ENCODE results near the gene DRICH1. TPM values are rescaled to one million over a fixed set of nuclear protein-coding genes. Genes with fewer than 3 reads are reported as not detected.
"Not testable (repeated sequence)": the region's sequence is repeated elsewhere in the genome, so short reads cannot be mapped to it uniquely, and the experiment has no call there.

DRICH1 gene
- total RNA-seq, 1 experiment from 2014 or later, result not detected

DNA sequence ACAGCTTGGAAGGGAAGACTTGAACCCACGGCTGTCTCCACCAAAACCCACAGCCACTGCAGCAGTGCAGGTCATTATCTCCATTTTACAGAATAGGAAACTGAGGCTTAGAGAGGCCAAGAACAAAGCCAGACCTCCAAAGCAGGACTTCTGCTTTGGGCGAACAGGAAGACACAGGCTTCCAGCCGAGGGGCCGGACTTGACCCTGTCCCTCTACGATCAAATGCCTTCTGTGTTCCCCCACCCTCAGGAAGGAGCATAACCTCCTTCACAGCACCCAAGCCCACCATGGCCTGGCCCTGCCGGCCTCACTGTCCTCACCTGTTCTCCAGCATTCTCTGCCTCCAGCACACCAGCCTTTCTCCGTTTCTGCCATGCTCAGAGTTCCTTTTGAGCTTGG, 67.8 kb downstream of the DRICH1 start:
- no peaks in the 10 kb centered on the region for H4K20me1 ChIP-seq (ENCODE audit: insufficient read depth, low read depth, low read length)
- H3K27me3 ChIP-seq (ENCODE audit: low read length), result no peaks in the 10 kb centered on the region
- H3K9me2 ChIP-seq (replicated peaks; ENCODE audit: insufficient read depth, low read length), result no peaks in the 10 kb centered on the region
- H3K9me3 ChIP-seq (ENCODE audit: low read length), result no peaks in the 10 kb centered on the region
- no peaks in the 10 kb centered on the region for H3K36me3 ChIP-seq (ENCODE audit: insufficient read depth, low read length)
- H3K79me2 ChIP-seq (ENCODE audit: low read length), result no peaks in the 10 kb centered on the region
- H3K4me3 ChIP-seq (ENCODE audit: low read length), result no peak overlapping the region
- no peak for DNase-seq
- no peak overlapping the region for H3K9ac ChIP-seq (ENCODE audit: low read length)
- no peak overlapping the region for H3K27ac ChIP-seq (ENCODE audit: low read length)
- H3K4me1 ChIP-seq (ENCODE audit: low read length), result peaks cover 9% of the 10 kb centered on the region
- no peak overlapping the region for H2AFZ ChIP-seq (ENCODE audit: low read length)
- H3K4me2 ChIP-seq (ENCODE audit: low read depth, low read length, poor library complexity, severe bottlenecking), result no peak overlapping the region

DNA sequence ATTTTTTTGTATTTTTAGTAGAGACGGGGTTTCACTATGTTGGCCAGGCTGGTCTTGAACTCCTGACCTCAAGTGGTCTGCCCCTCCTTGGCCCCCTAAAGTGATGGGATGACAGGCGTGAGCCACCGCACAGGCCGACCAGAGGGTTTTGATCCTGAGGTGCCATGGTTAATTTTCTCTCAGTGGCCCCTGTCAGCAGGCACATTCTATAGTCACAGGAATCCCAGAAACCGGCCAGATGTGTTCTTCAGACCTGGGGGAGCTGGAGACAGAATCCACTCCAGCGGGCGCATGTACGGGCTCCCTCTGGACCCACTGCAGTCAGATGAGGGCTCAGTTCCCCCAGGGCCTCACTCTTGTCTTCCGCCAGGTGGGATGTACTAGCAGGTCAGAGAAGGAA, 69.0 kb downstream of the DRICH1 start:
- no peak for DNase-seq
- H3K4me2 ChIP-seq (ENCODE audit: low read depth, low read length, poor library complexity, severe bottlenecking), result no peak overlapping the region
- H3K4me1 ChIP-seq (ENCODE audit: low read length), result peaks cover 9% of the 10 kb centered on the region
- no peak overlapping the region for H3K9ac ChIP-seq (ENCODE audit: low read length)
- H3K79me2 ChIP-seq (ENCODE audit: low read length), result no peaks in the 10 kb centered on the region
- no peaks in the 10 kb centered on the region for H3K36me3 ChIP-seq (ENCODE audit: insufficient read depth, low read length)
- H3K27ac ChIP-seq (ENCODE audit: low read length), result no peak overlapping the region
- H4K20me1 ChIP-seq (ENCODE audit: insufficient read depth, low read depth, low read length), result no peaks in the 10 kb centered on the region
- no peaks in the 10 kb centered on the region for H3K9me3 ChIP-seq (ENCODE audit: low read length)
- no peak overlapping the region for H3K4me3 ChIP-seq (ENCODE audit: low read length)
- H3K27me3 ChIP-seq (ENCODE audit: low read length), result no peaks in the 10 kb centered on the region
- H3K9me2 ChIP-seq (replicated peaks; ENCODE audit: insufficient read depth, low read length), result no peaks in the 10 kb centered on the region
- no peak overlapping the region for H2AFZ ChIP-seq (ENCODE audit: low read length)

DNA sequence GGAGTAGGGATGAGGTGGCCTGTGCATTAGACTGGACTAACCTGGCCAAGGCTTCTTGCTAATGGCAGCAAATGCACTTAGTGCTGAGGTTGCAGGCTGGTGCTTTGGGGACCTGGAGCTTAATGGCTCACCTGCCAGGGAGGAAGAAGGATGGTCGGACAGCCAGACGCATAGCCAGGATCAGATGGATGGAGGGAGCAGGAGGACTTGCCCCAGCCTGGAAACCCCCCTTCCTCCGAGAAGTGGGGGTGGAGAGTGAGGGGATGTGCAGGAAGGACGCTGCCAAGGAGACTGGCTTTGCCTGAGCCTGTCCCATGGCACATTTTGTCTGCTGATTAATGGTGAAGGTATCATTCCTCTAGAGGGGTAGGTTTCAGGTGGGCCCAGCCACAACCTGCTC, 69.9 kb downstream of the DRICH1 start:
- Histone ChIP-seq H3K27me3 (ENCODE audit: low read length) (no peaks in the 10 kb centered on the region), H3K9me3 (ENCODE audit: low read length) (no peaks in the 10 kb centered on the region)

DNA sequence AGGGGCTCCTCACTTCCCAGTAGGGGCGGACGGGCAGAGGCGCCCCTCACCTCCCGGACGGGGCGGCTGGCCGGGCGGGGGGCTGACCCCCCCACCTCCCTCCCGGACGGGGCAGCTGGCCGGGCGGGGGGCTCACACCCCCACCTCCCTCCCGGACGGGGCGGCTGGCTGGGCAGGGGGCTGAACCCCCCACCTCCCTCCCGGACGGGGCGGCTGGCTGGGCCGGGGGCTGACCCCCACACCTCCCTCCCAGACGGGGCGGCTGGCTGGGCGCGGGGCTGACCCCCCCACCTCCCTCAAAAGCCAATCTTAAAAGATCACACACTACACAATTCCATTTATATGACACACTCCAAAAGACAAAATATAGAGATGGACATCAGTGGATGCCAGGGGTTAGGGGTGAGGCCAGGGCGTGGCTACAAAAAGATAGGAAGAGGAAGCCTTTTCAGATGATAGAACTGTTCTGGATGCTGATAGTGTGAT, 71.1 kb downstream of the DRICH1 start:
- H3K9me2 ChIP-seq (replicated peaks; ENCODE audit: insufficient read depth, low read length); H3K27ac ChIP-seq (ENCODE audit: low read length); H3K9me3 ChIP-seq (ENCODE audit: low read length); DNase-seq; H3K4me1 ChIP-seq (ENCODE audit: low read length); H3K79me2 ChIP-seq (ENCODE audit: low read length); H3K4me2 ChIP-seq (ENCODE audit: low read depth, low read length, poor library complexity, severe bottlenecking); H2AFZ ChIP-seq (ENCODE audit: low read length); H3K27me3 ChIP-seq (ENCODE audit: low read length); H3K9ac ChIP-seq (ENCODE audit: low read length); H3K4me3 ChIP-seq (ENCODE audit: low read length); H3K36me3 ChIP-seq (ENCODE audit: insufficient read depth, low read length); H4K20me1 ChIP-seq (ENCODE audit: insufficient read depth, low read depth, low read length): not testable (repeated sequence)

More for the DNA sequence above, 69.9 kb downstream of the DRICH1 start:
- no peaks in the 10 kb centered on the region for H3K36me3 ChIP-seq (ENCODE audit: insufficient read depth, low read length)
- H3K27ac ChIP-seq (ENCODE audit: low read length), result no peak overlapping the region
- DNase-seq, result no peak
- H3K4me2 ChIP-seq (ENCODE audit: low read depth, low read length, poor library complexity, severe bottlenecking), result no peak overlapping the region
- H3K9me2 ChIP-seq (replicated peaks; ENCODE audit: insufficient read depth, low read length), result no peaks in the 10 kb centered on the region
- H3K79me2 ChIP-seq (ENCODE audit: low read length), result no peaks in the 10 kb centered on the region
- peaks cover 9% of the 10 kb centered on the region for H3K4me1 ChIP-seq (ENCODE audit: low read length)
- H2AFZ ChIP-seq (ENCODE audit: low read length), result no peak overlapping the region
- H4K20me1 ChIP-seq (ENCODE audit: insufficient read depth, low read depth, low read length), result no peaks in the 10 kb centered on the region
- no peak overlapping the region for H3K9ac ChIP-seq (ENCODE audit: low read length)
- H3K4me3 ChIP-seq (ENCODE audit: low read length), result no peak overlapping the region

DNA sequence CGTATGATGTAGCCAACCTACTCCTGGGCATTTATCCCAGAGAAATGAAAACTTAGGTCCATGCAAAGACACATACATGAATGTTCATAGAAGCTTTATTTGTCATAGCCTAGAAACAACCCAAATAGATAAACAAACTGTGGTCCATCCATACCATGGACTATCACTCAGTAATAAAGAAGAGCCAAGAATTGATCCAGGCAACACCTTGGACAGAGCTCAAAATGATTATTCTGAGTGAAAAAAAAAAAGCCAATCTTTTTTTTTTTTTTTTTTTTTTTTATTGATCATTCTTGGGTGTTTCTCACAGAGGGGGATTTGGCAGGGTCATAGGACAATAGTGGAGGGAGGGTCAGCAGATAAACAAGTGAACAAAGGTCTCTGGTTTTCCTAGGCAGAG, 71.9 kb downstream of the DRICH1 start:
- H3K9me3 ChIP-seq (ENCODE audit: low read length); H3K79me2 ChIP-seq (ENCODE audit: low read length); H3K27ac ChIP-seq (ENCODE audit: low read length); H3K4me2 ChIP-seq (ENCODE audit: low read depth, low read length, poor library complexity, severe bottlenecking); DNase-seq; H3K27me3 ChIP-seq (ENCODE audit: low read length); H3K9me2 ChIP-seq (replicated peaks; ENCODE audit: insufficient read depth, low read length); H4K20me1 ChIP-seq (ENCODE audit: insufficient read depth, low read depth, low read length); H3K4me3 ChIP-seq (ENCODE audit: low read length); H3K9ac ChIP-seq (ENCODE audit: low read length); H3K4me1 ChIP-seq (ENCODE audit: low read length); H2AFZ ChIP-seq (ENCODE audit: low read length); H3K36me3 ChIP-seq (ENCODE audit: insufficient read depth, low read length): not testable (repeated sequence)

Small RNAs within 50 kb of the gene (small RNA-seq; reads per million reads assigned to genes)
- gene AP000346.3, result not detected

Other genes with a start within 250 kb of the DRICH1 start
- gene IGLL1, start 52.0 kb downstream of the DRICH1 start, total RNA-seq (2014; rRNA removed; shearing (Covaris generic); ENCODE audit: low replicate concordance), result 100 and 171 TPM in 2 replicates
- 103 and 125 TPM in 2 replicates for gene RGL4, start 58.7 kb upstream of the DRICH1 start, total RNA-seq (2014; rRNA removed; shearing (Covaris generic); ENCODE audit: low replicate concordance)
- 8.5 and 12.0 TPM in 2 replicates for gene ZNF70, start 118.8 kb upstream of the DRICH1 start, total RNA-seq (2014; rRNA removed; shearing (Covaris generic); ENCODE audit: low replicate concordance)
- gene VPREB3, start 122.1 kb upstream of the DRICH1 start, total RNA-seq (2014; rRNA removed; shearing (Covaris generic); ENCODE audit: low replicate concordance), result 321 and 642 TPM in 2 replicates
- not detected in 2 replicates for gene C22orf15, start 130.7 kb upstream of the DRICH1 start, total RNA-seq (2014; rRNA removed; shearing (Covaris generic); ENCODE audit: low replicate concordance)
- gene CHCHD10, start 135.7 kb upstream of the DRICH1 start, total RNA-seq (2014; rRNA removed; shearing (Covaris generic); ENCODE audit: low replicate concordance), result 115 and 220 TPM in 2 replicates
- gene MMP11, start 140.5 kb upstream of the DRICH1 start, total RNA-seq (2014; rRNA removed; shearing (Covaris generic); ENCODE audit: low replicate concordance), result 48.2 and 84.2 TPM in 2 replicates
- gene SMARCB1, start 154.6 kb upstream of the DRICH1 start, total RNA-seq (2014; rRNA removed; shearing (Covaris generic); ENCODE audit: low replicate concordance), result 400 and 531 TPM in 2 replicates
- 16.3 and 21.7 TPM in 2 replicates for gene DERL3, start 206.7 kb upstream of the DRICH1 start, total RNA-seq (2014; rRNA removed; shearing (Covaris generic); ENCODE audit: low replicate concordance)
- gene SLC2A11, start 225.6 kb upstream of the DRICH1 start, total RNA-seq (2014; rRNA removed; shearing (Covaris generic); ENCODE audit: low replicate concordance), result 30.3 and 45.6 TPM in 2 replicates